Left ventricle myocardium superior (tissue), 1 donor: Measurements from ENCODE around the gene OXA1L. TPM values are rescaled to one million over a fixed set of nuclear protein-coding genes. Genes with fewer than 3 reads are reported as not detected.
"Not testable (repeated sequence)": the region's sequence is repeated elsewhere in the genome, so short reads cannot be mapped to it uniquely, and the experiment has no call there.

Experiments used
- ATAC-seq: fragments of 200-7000 bp; cut with Tn5 transposase; one replicate; pipeline ENCODE4 v1.9.1; 2020; ENCODE audit warnings: mild to moderate bottlenecking, moderate library complexity
- DNase-seq: peaks from one replicate; pipeline ENCODE4 v3.0.0-alpha.2; 2020
- intact Hi-C: fragments of 100-400 bp; cut with micrococcal nuclease; formaldehyde crosslinking; loops from one replicate; pipeline ENCODE4 v1.11.0; 2022
- total RNA-seq: library from RNA; stranded (reverse); fragmentation: NEBNext Ultra II Directional; extraction: Animal tissue kit (Norgen Biotek cat#: 25700); gene quantifications from one replicate; pipeline ENCODE4 v1.2.1, GENCODE V29; 2021
- donor health status: DM: no; HTN: yes; CAD: no; lungs with severe emphysema.

The OXA1L gene
- total RNA-seq, 1 donor from 2014 or later = 184 TPM

GRCh38 chr14:22794551-22794951 lies 28.1 kb downstream of the OXA1L start:
- no peak for ATAC-seq
- intact Hi-C loops = no loop called here
- DNase-seq = no peak

GRCh38 chr14:22796087-22796707 lies 29.7 kb downstream of the OXA1L start:
- intact Hi-C loops = no loop called here
- no peak for ATAC-seq
- no peak for DNase-seq

- DNase-seq (no peak), ATAC-seq (no peak)
Measured at GRCh38 chr14:22797017-22797917, 30.8 kb downstream of the OXA1L start.

GRCh38 chr14:22798528-22798927 lies 32.0 kb downstream of the OXA1L start:
- intact Hi-C loops = no loop called here
- ATAC-seq (peak; percentile 48), DNase-seq (no peak)

More at GRCh38 chr14:22797017-22797917, 30.8 kb downstream of the OXA1L start:
- intact Hi-C loops = no loop called here

GRCh38 chr14:22800346-22800745 lies 33.9 kb downstream of the OXA1L start:
- no peak for DNase-seq
- intact Hi-C loops = no loop called here
- ATAC-seq = no peak

GRCh38 chr14:22801716-22802115 lies 35.2 kb downstream of the OXA1L start:
- ATAC-seq (no peak), DNase-seq (no peak)
- intact Hi-C loops = no loop called here

GRCh38 chr14:22802860-22803686 lies 36.6 kb downstream of the OXA1L start:
- intact Hi-C loops = no loop called here
- ATAC-seq (no peak), DNase-seq (no peak)

- intact Hi-C loops = no loop called here
- DNase-seq = no peak
- ATAC-seq = no peak
Measured at GRCh38 chr14:22803687-22803974, 37.1 kb downstream of the OXA1L start.

- ATAC-seq, intact Hi-C loops, DNase-seq: not testable (repeated sequence)
Measured at GRCh38 chr14:22805235-22805634, 38.7 kb downstream of the OXA1L start.

- intact Hi-C loops = no loop called here
- no peak for ATAC-seq
- no peak for DNase-seq
Measured at GRCh38 chr14:22807432-22808087, 41.1 kb downstream of the OXA1L start.

- DNase-seq = no peak
- ATAC-seq = no peak
- intact Hi-C loops = no loop called here
Measured at GRCh38 chr14:22808388-22809209, 42.1 kb downstream of the OXA1L start.

- ATAC-seq (no peak), DNase-seq (no peak)
- intact Hi-C loops = loop anchor here (10.0 kb wide), 1 partner anchor 247 kb away; no protein-coding TSS in a partner anchor
Measured at GRCh38 chr14:22811722-22812121, 45.2 kb downstream of the OXA1L start.

GRCh38 chr14:22812744-22813143 lies 46.3 kb downstream of the OXA1L start:
- ATAC-seq (no peak), DNase-seq (no peak)
- intact Hi-C loops = loop anchor here (10.0 kb wide), 1 partner anchor 248 kb away; no protein-coding TSS in a partner anchor

GRCh38 chr14:22813145-22813544 lies 46.7 kb downstream of the OXA1L start:
- DNase-seq (no peak), ATAC-seq (no peak)
- intact Hi-C loops = loop anchor here (10.0 kb wide), 1 partner anchor 248 kb away; no protein-coding TSS in a partner anchor

GRCh38 chr14:22814373-22814772 lies 47.9 kb downstream of the OXA1L start:
- DNase-seq (no peak), ATAC-seq (no peak)
- intact Hi-C loops = loop anchor here (10.0 kb wide), 1 partner anchor 250 kb away; no protein-coding TSS in a partner anchor

GRCh38 chr14:22814941-22815713 lies 48.6 kb downstream of the OXA1L start, which contains the start of gene SLC7A7:
TSS of gene SLC7A7 (minus strand) at chr14:22815435. CDS start at chr14:22813398, 2,037 bp downstream.
- DNase-seq (no peak), ATAC-seq (peak; percentile 39)
- intact Hi-C loops = loop anchor here (10.0 kb wide), 1 partner anchor 250 kb away; no protein-coding TSS in a partner anchor
